Muscle of leg (tissue), 11 donors: Measurements from ENCODE around the gene EXOSC2. TPM values are rescaled to one million over a fixed set of nuclear protein-coding genes. Genes with fewer than 3 reads are reported as not detected.

Source experiments
- DNase-seq: peaks from one replicate; pipeline ENCODE4 v3.0.0; 2013
- H3K27ac ChIP-seq: one replicate; pipeline ENCODE4 v1.5.1; 2013; ENCODE audit warnings: mild to moderate bottlenecking, low read length, control low read depth
- H3K27me3 ChIP-seq: one replicate; pipeline ENCODE4 v1.6.1; 2013; ENCODE audit warnings: low read length; ENCODE audit not compliant: control insufficient read depth, insufficient read depth
- H3K36me3 ChIP-seq: one replicate; pipeline ENCODE4 v1.6.1; 2013; ENCODE audit warnings: low read length; ENCODE audit not compliant: control insufficient read depth, insufficient read depth
- H3K4me1 ChIP-seq: one replicate; pipeline ENCODE4 v1.6.1; 2013; ENCODE audit warnings: low read length; ENCODE audit not compliant: control insufficient read depth, insufficient read depth
- H3K4me3 ChIP-seq: one replicate; pipeline ENCODE4 v1.5.1; 2013; ENCODE audit warnings: low read length, control low read depth
- H3K9me3 ChIP-seq: replicated peaks from 2 replicates; pipeline ENCODE4 v1.6.1; 2013; ENCODE audit warnings: low read depth, low read length; ENCODE audit not compliant: control insufficient read depth
- WGBS: methylation state at CpG from one replicate; pipeline ENCODE4 v1.1.5; 2013; ENCODE audit warnings: missing lambda C conversion rate; ENCODE audit not compliant: insufficient coverage; 5-methylcytosine and 5-hydroxymethylcytosine counted together
- polyA plus RNA-seq, 8 donors: library from polyadenylated mRNA; unstranded; fragments of 120-200 nt; gene quantifications; one replicate each; pipeline versions ENCODE4 v1.2.1 to v1.2.3, GENCODE V29; 2013; ENCODE audit warnings: inconsistent platforms in 1 of 8, low replicate concordance in 1 of 8; ENCODE audit not compliant: insufficient read length in 8 of 8, insufficient read depth in 1 of 8
- total RNA-seq: library from RNA; stranded (reverse); fragments of 120-200 nt; gene quantifications from one replicate; pipeline ENCODE4 v1.2.4, GENCODE V29; 2013

The EXOSC2 gene
- total and polyA plus RNA-seq, 9 donors = 22.9 to 30.3 (median 25.6) TPM

- H3K36me3 ChIP-seq = no peaks in the 10 kb centered on the region
- H3K4me1 ChIP-seq = peaks cover 57% of the 10 kb centered on the region
- peaks cover 100% of the 10 kb centered on the region for H3K27me3 ChIP-seq
- H3K4me3 ChIP-seq = no peak overlapping the region
- no peak for DNase-seq
- no peaks in the 10 kb centered on the region for H3K9me3 ChIP-seq
- H3K27ac ChIP-seq = no peak overlapping the region
- under 1% methylated on average over 46 of the region's 47 CpGs for WGBS
These were observed 32.0 kb upstream of the EXOSC2 start for GRCh38 chr9:130661451-130662098.

- Histone ChIP-seq H3K4me1 (peaks cover 58% of the 10 kb centered on the region), H3K36me3 (no peaks in the 10 kb centered on the region), H3K9me3 (no peaks in the 10 kb centered on the region), H3K27me3 (peaks cover 100% of the 10 kb centered on the region), H3K4me3 (no peak overlapping the region), H3K27ac (no peak overlapping the region)
- DNase-seq = no peak
- WGBS = 3% methylated on average over 46 of the region's 49 CpGs
These were observed 31.2 kb upstream of the EXOSC2 start for GRCh38 chr9:130662099-130662969.

- Histone ChIP-seq H3K4me3 (no peak overlapping the region), H3K27me3 (peaks cover 100% of the 10 kb centered on the region), H3K4me1 (peaks cover 58% of the 10 kb centered on the region), H3K27ac (no peak overlapping the region), H3K36me3 (no peaks in the 10 kb centered on the region), H3K9me3 (no peaks in the 10 kb centered on the region)
- 3% methylated on average over 13 of the region's 15 CpGs for WGBS
- DNase-seq = no peak
These were observed 30.7 kb upstream of the EXOSC2 start for GRCh38 chr9:130662970-130663257.

GRCh38 chr9:130663258-130663976, 30.2 kb upstream of the EXOSC2 start:
- H3K4me3 ChIP-seq = no peak overlapping the region
- under 1% methylated on average over 50 of the region's 65 CpGs for WGBS
- no peak overlapping the region for H3K27ac ChIP-seq
- DNase-seq = no peak
- no peaks in the 10 kb centered on the region for H3K9me3 ChIP-seq
- peaks cover 58% of the 10 kb centered on the region for H3K4me1 ChIP-seq
- H3K36me3 ChIP-seq = no peaks in the 10 kb centered on the region
- peaks cover 100% of the 10 kb centered on the region for H3K27me3 ChIP-seq

DNA sequence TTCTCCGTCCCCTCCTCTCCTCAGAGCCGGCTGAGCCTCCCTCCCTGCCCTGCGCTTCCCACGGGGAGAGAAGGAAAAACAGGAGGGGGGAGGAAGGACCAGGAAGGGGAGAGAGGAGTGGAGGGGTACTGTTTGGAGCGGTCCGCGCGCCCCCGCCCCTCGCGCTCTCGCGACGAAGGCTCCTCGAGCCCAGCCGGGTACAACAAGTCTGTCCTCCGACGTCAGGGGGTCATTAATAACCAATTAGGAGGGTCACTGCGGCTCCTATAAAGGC, 29.7 kb upstream of the EXOSC2 start:
- Histone ChIP-seq H3K27me3 (peaks cover 99% of the 10 kb centered on the region), H3K4me3 (no peak overlapping the region), H3K9me3 (no peaks in the 10 kb centered on the region), H3K27ac (no peak overlapping the region), H3K36me3 (no peaks in the 10 kb centered on the region), H3K4me1 (peaks cover 58% of the 10 kb centered on the region)
- WGBS = under 1% methylated on average over 17 of the region's 19 CpGs
- DNase-seq = no peak

- Histone ChIP-seq H3K36me3 (no peaks in the 10 kb centered on the region), H3K4me1 (peaks cover 57% of the 10 kb centered on the region), H3K9me3 (no peaks in the 10 kb centered on the region), H3K4me3 (no peak within 1 kb of the TSS), H3K27ac (no peak within 1 kb of the TSS), H3K27me3 (peaks cover 94% of the 10 kb centered on the region)
- under 1% methylated on average over 60 of the region's 76 CpGs for WGBS
- no peak for DNase-seq
These were observed 29.1 kb upstream of the EXOSC2 start, which contains the start of gene PRDM12 for GRCh38 chr9:130664251-130665028. Gene PRDM12 (plus strand): TSS chr9:130664594. CDS start chr9:130664654, 60 bp downstream.

- no peak for DNase-seq
- H3K9me3 ChIP-seq = no peaks in the 10 kb centered on the region
- 0% methylated on average over 3 of the region's 26 CpGs for WGBS
- no peak overlapping the region for H3K4me3 ChIP-seq
- H3K27ac ChIP-seq = no peak overlapping the region
- no peaks in the 10 kb centered on the region for H3K36me3 ChIP-seq
- H3K27me3 ChIP-seq = peaks cover 91% of the 10 kb centered on the region
- peaks cover 52% of the 10 kb centered on the region for H3K4me1 ChIP-seq
These were observed 28.6 kb upstream of the EXOSC2 start for GRCh38 chr9:130665029-130665430.

DNA sequence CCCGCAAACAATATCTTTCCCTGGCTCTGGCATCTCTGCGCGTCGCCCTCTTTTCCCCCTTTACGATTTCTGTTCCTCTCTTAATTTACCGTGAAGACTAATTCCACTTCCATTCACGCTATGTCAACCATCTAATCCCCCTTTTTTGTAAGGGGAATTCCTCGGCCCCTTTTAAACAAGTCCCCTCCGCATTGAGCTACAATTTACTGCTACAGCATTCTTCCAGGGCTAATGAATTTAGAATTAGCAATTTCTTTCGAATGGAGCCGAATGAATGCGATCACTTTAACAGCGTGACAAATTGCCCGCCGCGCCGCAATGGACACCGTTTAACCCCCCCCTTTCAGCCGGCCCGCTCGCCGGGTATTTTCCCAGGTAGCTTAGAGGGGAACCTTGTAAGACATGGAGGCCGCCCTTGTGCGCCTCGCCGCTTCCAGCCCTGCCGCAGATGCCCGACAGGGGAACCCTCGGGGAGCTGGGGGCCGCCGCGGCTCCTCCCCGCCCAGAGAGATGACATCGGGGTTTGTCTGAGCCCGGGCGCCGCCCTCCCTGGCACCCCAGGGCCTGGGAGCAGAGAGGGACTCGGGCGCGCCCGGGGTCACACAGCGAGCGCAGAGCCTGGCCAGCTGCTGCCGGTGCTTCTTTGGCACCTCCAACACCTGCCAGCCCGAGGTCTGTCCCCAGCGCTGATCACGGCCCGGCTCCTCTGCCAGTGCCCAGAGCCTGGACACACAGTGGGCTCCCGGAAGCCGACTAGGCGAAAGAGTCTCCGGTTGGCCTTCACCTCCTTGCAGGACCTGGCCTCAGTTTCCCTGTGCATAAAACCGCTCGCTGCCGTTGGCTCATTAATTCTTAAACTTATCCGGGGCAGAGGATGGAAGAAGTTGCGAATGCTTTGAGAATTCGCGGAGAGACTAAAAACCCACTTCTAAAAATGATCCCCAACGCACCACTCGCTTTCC, 27.9 kb upstream of the EXOSC2 start:
- Histone ChIP-seq H3K27me3 (peaks cover 90% of the 10 kb centered on the region), H3K4me3 (no peak overlapping the region), H3K4me1 (peaks cover 48% of the 10 kb centered on the region), H3K27ac (no peak overlapping the region), H3K9me3 (no peaks in the 10 kb centered on the region), H3K36me3 (no peaks in the 10 kb centered on the region)
- 3% methylated on average over 47 of the region's 61 CpGs for WGBS
- no peak for DNase-seq

DNA sequence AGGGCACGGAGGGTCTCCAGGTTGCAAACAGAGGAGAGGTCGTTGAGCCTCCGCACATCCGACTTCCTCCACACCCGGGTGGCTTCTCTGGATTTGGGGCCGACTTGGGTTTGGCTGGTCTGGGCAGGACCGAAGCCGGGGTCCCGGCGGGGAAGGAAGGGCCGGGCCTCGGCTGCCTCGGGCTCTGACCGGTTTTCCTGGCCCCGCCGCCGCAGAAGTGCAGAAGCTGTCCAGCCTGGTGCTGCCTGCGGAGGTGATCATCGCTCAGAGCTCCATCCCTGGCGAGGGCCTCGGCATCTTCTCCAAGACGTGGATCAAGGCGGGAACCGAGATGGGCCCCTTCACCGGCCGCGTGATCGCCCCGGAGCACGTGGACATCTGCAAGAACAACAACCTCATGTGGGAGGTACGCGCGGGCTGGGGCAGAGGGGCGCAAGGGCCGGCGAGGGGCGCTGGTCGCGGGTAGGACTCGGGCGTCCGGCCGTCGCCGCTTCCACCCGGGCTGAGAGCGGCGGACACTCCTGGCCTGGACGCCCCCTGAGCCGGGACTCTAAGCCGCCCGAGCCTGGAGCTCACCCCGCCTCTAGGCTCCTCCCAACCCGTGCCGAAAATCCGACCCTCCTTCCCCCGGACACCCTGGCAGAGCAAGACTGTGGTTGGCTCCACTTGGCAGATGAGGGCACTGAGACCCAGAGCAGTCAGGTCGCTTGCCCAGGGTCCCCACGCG, 27.0 kb upstream of the EXOSC2 start:
- no peak for DNase-seq
- Histone ChIP-seq H3K27me3 (peaks cover 82% of the 10 kb centered on the region), H3K4me3 (no peak overlapping the region), H3K36me3 (no peaks in the 10 kb centered on the region), H3K9me3 (no peaks in the 10 kb centered on the region), H3K27ac (no peak overlapping the region), H3K4me1 (peaks cover 40% of the 10 kb centered on the region)
- 5% methylated on average over 53 of the region's 60 CpGs for WGBS
